ENCODE measurements around the gene ANTXR2.
A peak's percentile ranks its signal among the peaks of the same experiment; 100 is the strongest.
"Not testable (repeated sequence)": the region's sequence is repeated elsewhere in the genome, so short reads cannot be mapped to it uniquely, and the experiment has no call there.

ANTXR2 gene

GRCh38 chr4:80072744-80073472 lies at the start of gene ANTXR2:
TSS of gene ANTXR2 (minus strand) at chr4:80073229. CDS start at chr4:80072560, 669 bp downstream.
- DNase-seq, result peak; percentile 88 to 93

GRCh38 chr4:80121815-80122214 lies 48.8 kb upstream of the ANTXR2 start:
- DNase-seq, result not testable (repeated sequence)

DNA sequence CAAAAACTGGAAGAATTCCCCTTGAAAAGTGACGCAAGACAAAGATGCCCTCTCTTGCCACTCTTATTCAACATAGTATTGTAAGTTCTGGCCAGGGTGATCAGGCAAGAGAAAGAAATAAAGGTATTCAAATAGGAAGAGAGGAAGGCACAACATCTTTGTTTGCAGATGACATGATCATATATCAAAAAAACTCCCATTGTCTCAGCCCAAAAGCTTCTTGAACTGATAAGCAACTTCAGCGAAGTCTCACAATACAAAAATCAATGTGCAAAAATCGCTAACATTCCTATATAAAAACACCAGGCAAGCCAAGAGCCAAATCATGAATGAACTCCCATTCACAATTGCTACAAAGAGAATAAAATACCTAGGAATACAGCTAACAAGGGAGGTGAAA lies 46.6 kb upstream of the ANTXR2 start:
- not testable (repeated sequence) for DNase-seq

- DNase-seq, result no peak
These were observed 43.5 kb upstream of the ANTXR2 start for GRCh38 chr4:80116516-80116915.

DNA sequence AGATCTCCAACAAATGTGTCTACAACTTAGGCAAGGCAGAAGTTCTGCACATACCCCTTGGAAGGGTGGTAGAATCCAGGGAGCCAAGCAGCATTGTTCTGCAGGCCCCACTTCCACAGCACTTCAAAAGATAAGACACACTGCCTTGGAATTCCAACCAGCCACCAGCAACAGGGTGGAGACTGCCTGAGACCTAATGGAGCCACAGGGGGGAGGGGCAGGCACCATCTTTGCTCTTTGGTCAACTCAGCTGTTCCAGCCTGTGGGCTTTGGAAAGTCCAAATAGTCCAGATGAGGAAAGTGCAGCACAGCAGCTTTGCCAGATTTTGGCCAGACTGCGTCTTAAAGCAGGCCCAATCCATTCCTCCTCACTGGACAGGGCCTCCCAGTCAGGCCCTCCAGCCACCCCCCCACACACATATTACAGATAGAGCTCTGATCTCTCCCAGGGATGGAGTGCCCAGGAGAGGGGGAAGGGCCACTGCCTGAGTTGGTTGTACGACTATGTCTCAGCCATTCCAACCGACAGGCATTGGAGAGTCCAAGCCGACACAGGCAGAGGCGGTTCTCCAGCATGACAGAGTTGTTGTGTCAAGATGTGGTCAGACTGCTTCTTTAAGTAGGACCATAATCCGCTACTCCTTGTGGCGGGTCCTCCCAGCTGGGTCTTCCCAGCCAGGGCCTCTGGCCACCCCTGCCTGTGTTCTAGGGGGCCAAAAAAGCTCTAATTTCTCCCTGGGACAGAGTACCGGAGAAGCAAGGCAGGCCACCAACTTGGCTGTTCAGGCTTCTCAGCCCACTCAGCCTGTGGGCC lies 42.5 kb upstream of the ANTXR2 start:
- DNase-seq, result no peak

DNA sequence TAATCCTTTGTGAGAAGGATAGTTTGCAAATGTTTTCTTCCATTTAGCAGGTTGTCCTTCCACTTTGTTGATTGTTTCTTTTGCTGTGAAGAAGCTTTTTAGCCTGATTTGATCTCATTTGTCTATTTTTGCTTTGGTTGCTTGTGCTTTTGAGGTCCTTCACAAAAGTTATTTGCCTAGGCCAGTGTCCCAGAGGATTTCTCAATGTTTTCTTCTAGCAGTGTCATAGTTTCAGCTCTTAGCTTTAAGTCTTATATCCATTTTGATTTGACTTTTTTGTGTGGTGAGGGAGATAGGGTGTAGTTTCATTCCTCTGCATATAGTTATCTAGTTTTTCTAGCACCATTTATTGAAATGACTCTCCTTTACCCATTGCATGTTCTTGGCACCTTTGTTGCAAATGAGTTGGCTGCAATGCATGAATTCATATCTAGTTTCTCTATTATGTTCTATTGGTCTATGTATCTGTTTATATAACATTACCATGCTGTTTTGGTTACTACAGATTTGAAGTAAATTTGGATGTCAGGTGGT lies 41.8 kb upstream of the ANTXR2 start:
- no peak for DNase-seq

GRCh38 chr4:80113615-80114014 lies 40.6 kb upstream of the ANTXR2 start:
- DNase-seq, result no peak

DNA sequence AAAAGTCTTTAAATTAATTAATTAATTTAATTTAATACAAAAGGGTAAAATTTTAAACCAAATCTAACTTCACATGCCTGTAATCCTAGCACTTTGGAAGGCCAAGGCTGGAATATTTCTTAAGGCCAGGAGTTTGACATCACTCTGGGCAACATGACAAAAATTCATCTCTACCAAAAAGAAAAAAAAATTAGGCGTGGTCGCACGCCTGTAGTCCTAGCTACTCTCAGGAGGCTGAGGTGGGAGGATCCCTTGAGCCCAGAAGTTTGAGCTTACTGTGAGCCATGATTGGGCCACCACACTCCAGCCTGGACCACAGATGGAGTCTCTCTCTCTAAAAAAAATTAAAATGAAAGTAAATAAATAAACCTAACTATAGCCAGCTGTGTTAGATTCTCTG lies 39.2 kb upstream of the ANTXR2 start:
- no peak for DNase-seq

DNA sequence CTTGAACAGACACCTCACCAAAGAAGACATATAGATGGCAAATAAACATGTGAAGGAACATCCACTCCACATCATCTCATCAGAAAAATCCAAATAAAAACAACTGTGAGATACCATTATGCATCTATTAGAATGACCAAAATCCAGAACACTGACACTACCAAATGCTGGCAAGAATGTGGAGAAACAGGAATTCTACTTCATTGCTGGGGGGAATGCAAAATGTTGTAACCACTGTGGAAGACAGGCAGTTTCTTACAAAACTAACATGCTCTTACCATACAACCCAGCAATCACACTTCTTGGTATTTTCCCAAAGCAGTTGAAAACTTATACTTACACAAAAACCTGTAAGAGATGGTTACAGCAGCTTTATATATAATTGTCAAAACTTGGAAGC lies 38.2 kb upstream of the ANTXR2 start:
- no peak for DNase-seq

GRCh38 chr4:80107374-80107773 lies 34.3 kb upstream of the ANTXR2 start:
- no peak for DNase-seq

GRCh38 chr4:80104927-80105326 lies 31.9 kb upstream of the ANTXR2 start:
- no peak for DNase-seq

DNA sequence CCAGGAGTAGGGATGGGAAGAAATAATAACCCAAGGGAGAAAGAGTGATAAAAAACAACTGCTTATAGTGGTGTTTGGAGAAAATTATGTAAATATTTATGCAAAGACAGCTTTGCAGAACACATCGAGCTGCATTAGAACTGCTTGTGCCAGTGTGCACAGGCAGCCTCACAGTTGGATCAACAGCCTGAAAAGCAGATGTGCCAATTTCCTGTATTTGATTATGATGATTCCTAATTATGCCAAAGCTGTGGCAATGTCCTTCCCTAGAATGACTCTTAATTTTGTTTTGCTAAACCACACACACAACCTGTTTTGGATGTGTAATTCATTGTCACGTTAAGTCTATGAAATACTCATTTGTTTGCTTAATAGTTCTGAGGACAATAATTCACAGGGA lies 30.6 kb upstream of the ANTXR2 start:
- DNase-seq, result peak; percentile 57 to 59

DNA sequence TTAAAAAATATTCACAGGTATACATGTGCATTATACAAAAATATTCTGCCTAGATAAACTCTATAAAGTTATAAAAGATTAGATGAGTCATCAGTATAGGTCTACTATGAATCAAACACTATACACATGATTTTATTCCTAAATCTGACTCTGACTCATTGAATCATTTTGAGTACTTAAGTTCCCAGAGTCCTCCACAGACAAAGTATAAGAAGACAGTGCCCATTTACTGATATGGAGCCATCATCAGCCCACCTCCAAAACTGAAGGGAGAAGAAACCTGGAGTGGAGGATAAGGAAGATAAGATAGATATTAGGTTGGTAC lies 28.7 kb upstream of the ANTXR2 start:
- no peak for DNase-seq

DNA sequence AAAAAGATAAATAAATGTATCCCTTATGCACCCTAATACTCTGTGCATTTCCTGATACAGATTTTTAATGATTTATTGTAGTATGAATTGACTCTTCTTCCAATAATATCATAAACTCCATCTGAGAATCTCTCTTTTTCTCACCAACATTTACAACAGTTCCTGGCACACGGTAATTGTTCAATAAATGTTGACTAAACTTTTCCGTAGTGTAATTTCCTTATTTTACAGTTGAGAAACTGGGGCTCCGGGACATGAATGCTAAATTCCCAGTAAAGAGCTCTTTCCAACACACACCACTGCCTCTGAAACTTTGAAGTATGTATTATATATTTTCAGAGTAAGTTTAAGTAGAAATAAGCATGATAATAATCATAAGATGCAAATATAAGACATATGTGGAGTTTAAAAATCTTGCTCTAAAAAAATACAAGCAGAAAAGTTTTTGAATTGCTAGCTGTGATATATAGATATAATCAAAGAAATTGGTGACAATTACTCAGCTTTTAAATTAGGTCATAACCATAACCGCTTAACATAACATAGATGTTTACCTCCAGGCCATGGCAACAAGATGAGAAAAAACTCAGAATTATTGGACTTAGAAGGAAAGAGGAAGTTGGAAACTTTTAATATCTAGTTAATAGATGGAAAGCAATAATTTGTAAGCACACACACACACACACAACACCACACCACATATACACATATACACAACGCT lies 28.2 kb upstream of the ANTXR2 start:
- DNase-seq, result no peak

GRCh38 chr4:80099671-80100070 lies 26.6 kb upstream of the ANTXR2 start:
- no peak for DNase-seq

DNA sequence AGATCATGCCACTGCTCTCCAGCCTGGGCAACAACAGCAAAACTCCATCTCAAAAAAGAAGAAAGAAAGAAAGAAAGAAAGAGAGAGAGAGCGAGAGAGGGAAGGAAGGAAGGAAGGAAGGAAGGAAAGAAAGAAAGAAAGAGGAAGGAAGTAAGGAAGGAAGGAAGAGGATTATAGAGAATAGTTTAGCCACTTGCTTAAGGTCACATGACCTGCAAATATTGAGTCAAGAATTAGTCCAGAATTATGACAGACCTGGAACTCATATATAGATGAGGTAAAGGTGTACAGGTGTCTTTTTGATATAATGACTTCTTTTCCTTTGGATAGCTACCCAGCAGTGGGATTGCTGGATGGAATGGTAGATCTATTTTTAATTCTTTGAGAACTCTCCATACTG lies 25.6 kb upstream of the ANTXR2 start:
- no peak for DNase-seq

- no peak for DNase-seq
These were observed 24.6 kb upstream of the ANTXR2 start for GRCh38 chr4:80097400-80098177.

DNA sequence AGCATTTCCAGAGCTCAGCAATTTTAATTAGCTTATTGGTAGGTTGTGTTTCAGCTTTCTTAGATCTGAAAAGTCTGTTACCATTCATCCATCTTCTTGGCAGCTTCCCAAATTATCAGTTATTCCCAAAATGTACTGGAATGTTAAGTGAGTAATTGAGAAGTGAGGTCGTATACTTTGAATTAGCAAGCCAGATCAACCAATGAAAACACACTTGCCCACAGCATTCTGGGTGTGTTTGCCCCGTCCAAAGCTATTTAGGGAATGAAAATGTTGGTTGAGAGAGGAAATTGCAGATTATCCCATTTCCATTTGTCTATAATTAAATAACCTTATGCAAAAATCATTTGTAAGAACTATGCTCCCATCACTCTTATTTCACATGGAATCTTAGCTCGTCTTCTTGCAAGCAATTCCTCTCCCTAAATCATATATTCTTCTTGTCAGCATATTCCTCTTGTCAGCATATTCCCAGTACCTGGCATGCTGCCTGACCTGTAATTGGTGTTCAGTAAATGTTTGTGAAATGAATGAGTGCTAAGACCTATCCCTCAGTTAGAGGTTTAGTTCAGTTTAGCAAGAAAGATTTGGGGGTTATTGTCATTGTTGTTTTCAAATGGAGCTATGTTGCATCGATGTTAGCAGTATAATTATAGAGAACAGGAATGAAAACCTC lies 23.3 kb upstream of the ANTXR2 start:
- no peak for DNase-seq

DNA sequence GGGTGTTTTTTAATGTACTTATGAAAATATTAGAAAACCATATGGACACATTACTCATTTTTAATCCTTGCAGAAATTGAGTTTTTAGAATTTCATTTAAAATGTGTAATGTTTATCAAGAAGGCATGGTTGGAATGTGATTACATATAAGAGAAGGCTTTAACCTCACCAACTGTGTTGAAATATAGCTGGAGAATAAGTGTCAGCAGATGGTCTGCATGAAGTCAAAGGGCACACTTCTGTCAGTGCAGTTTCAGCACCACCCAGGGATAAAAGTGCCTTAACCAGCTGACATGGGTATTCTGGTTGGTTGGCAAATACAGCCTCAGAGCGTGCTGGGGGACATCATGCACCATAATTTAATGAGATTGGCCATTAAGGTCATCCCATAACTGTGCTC lies 21.2 kb upstream of the ANTXR2 start:
- DNase-seq, result no peak

GRCh38 chr4:80093563-80093962 lies 20.5 kb upstream of the ANTXR2 start:
- no peak for DNase-seq

GRCh38 chr4:80092847-80093246 lies 19.8 kb upstream of the ANTXR2 start:
- no peak for DNase-seq

- DNase-seq, result no peak
These were observed 19.1 kb upstream of the ANTXR2 start for GRCh38 chr4:80092088-80092487.

Data from AML-193 (cell line).